ENCODE results near the gene UBA52.
"Not testable (repeated sequence)": the region's sequence is repeated elsewhere in the genome, so short reads cannot be mapped to it uniquely, and the experiment has no call there.

Gene UBA52

GRCh38 chr19:18594824-18595373 lies 23.2 kb downstream of the UBA52 start:
- POLR2A ChIA-PET (ENCODE audit: low non-redundant PET): no interaction called here

DNA sequence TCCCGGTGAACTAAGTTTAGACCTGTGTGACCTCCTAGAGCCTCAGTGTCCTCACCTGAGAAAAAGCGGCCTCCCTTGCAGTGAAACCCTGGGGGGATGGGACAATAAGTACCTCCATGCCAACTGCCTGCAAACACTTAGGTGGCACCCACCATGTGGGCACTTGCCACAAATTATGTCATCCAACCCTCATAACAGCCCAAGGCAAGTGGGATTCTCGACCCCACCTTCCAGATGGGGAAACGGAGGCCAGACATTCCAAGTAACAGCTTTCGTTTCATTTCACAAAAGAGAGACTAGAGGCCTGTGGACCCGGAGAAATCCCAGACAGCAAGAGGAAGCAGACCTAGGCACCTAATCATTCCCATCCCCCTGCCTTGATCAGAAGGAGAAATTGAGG lies 23.8 kb downstream of the UBA52 start:
- ChIA-PET CTCF (interaction anchor here (0.6 to 1.8 kb wide), 3 partner anchors 8 to 301 kb away, joined by 3 to 10 read pairs (median 3); no protein-coding TSS in a partner anchor), POLR2A (ENCODE audit: low non-redundant PET) (no interaction called here)
- TF ChIP-seq CTCF (conservative IDR thresholded peaks at IDR 0.05; ENCODE audit: low read depth): no peak
- no peak overlapping the region for H3K27ac ChIP-seq
- DNase-seq (ENCODE audit: low spot score): no peak

More at GRCh38 chr19:18594824-18595373, 23.2 kb downstream of the UBA52 start:
- CTCF ChIA-PET: interaction anchor here (0.6 to 1.9 kb wide), 7 partner anchors 9 to 301 kb away, joined by 3 to 10 read pairs (median 3); no protein-coding TSS in a partner anchor
- DNase-seq (ENCODE audit: low spot score): no peak
- no peak for TF ChIP-seq CTCF (conservative IDR thresholded peaks at IDR 0.05; ENCODE audit: low read depth)
- H3K27ac ChIP-seq: no peak overlapping the region; the same call in 1 of the 2 replicates

- peak; percentile 49 for DNase-seq (ENCODE audit: low spot score)
- ChIA-PET POLR2A (ENCODE audit: low non-redundant PET) (no interaction called here), CTCF (no interaction called here)
Observed at GRCh38 chr19:18596752-18597157, 25.1 kb downstream of the UBA52 start.

DNA sequence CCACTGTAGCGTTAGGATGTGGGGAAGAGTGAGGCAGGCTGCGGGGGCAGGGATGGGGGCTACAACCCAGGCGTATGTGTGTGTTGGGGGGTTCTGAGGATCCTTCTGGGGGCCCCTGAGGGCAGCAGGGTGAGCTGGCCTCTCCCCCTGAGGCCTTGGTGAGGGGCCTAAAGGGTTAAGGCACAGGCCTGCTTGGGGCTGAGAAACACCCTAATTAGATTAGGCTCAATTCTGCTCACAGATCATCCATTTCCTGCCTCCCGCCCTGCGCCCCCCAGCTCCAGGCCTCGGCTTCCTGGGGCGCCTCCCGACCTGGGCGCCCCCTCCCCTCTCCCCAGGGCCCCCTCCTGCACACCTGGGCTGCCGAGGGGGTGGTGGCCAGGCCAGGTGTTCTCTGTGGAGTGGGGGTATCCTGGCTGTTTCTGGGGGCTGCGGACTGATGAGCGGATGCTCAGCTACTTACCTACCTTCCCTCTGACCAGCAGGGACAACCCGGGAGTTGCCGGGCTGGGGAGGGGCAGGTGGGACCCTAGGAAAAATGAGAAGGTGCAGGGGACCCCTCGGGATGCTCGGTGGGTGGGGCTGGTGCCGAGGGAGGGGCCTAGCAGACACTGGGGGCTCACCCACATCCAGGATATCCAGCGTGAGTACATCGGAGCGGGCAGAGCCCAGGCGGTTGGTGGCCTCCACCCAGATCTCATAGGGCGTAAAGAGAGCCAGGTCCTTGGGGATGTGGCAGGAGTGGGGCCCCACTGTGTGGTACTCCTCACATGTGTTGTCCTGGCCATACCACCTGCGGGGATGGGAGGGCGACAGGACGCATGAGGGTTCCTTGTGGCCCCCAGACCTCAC lies 26.4 kb downstream of the UBA52 start:
- no peak for TF ChIP-seq CTCF (conservative IDR thresholded peaks at IDR 0.05; ENCODE audit: low read depth)
- CTCF ChIA-PET: no interaction called here
- no peak for DNase-seq (ENCODE audit: low spot score)
- POLR2A ChIA-PET (ENCODE audit: low non-redundant PET): no interaction called here
- no peak overlapping the region for H3K27ac ChIP-seq

More at GRCh38 chr19:18596752-18597157, 25.1 kb downstream of the UBA52 start:
- no peak overlapping the region for H3K27ac ChIP-seq
- no peak for TF ChIP-seq CTCF (conservative IDR thresholded peaks at IDR 0.05; ENCODE audit: low read depth)

- CTCF ChIA-PET: interaction anchor here (0.6 kb wide), 1 partner anchor 75 kb away, joined by 3 read pairs; no protein-coding TSS in a partner anchor
Observed at GRCh38 chr19:18599485-18599884, 27.8 kb downstream of the UBA52 start.

GRCh38 chr19:18600692-18601397 lies 29.2 kb downstream of the UBA52 start:
- POLR2A ChIA-PET (ENCODE audit: low non-redundant PET); DNase-seq (ENCODE audit: low spot score): not testable (repeated sequence)

More at GRCh38 chr19:18599485-18599884, 27.8 kb downstream of the UBA52 start:
- no peak for DNase-seq (ENCODE audit: low spot score)
- POLR2A ChIA-PET (ENCODE audit: low non-redundant PET): no interaction called here
- no peak overlapping the region for H3K27ac ChIP-seq
- TF ChIP-seq CTCF (conservative IDR thresholded peaks at IDR 0.05; ENCODE audit: low read depth): no peak

More at GRCh38 chr19:18600692-18601397, 29.2 kb downstream of the UBA52 start:
- CTCF ChIA-PET, H3K27ac ChIP-seq: not testable (repeated sequence)

Measured in RWPE1 (cell line).